Measurements from ENCODE around the gene DOLPP1. TPM values are rescaled to one million over a fixed set of nuclear protein-coding genes. Genes with fewer than 3 reads are reported as not detected.

The DOLPP1 gene
- total and polyA plus RNA-seq, 2 of the 8 experiments (the other 6 are each of a cell fraction or from before 2014, with no cell fraction given): 36.0 to 45.3 TPM

DNA sequence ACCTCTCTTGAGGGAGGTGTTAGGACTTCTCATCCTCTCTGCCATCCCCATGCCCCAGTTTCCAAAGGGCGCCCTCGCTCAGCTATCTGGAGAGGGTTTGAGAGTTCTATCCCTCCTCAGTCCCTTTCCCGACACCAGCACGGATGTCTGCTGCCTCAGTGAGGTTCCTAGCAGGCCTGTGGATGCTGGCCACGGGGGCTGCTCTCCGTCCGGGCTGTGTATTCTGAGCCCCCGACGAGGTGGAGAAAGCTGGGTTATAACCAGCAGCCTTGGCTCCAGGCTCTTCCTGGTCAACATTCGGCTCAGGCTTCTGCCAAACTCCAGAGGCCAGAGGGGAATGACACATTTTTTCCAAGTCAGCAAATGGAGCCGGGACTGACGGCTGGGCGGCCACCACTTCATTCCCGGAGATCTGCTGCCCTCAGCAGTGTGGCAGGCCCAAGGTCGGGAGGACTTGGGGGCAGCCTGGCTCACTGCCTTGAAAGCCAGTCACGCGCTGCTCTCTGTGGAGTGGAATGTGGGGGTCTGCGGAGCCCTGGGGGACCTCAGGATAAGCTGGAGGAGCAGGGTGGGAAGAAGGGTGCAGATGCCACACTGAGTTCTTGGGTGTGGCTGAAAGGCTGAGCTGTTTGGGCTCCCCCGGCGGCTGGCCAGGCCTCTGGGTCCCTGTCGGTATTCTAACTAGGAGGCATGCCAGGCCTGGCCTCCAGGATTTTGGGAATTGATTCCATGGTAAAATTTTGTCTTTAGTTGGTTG lies 57.7 kb downstream of the DOLPP1 start (continued):
- TF ChIP-seq CHD7 (IDR thresholded peaks at IDR 0.05; ENCODE audit: insufficient replicate concordance, low read length) (no peak), CBX5 (IDR thresholded peaks at IDR 0.05; ENCODE audit: low read depth, low read length) (no peak), EP300 (IDR thresholded peaks at IDR 0.05; ENCODE audit: borderline replicate concordance in 1 of 2, low read depth in 2 of 2, low read length in 2 of 2) (no peak), TAF1 (IDR thresholded peaks at IDR 0.05; ENCODE audit: low read depth, low read length) (no peak)

All from H1 (cell line).